IMR-90 (cell line): ENCODE measurements around the gene UBE2E2. TPM values are rescaled to one million over a fixed set of nuclear protein-coding genes. Genes with fewer than 3 reads are reported as not detected.

Source experiments
- ATAC-seq: fragments of 200-7000 bp; cut with Tn5 transposase; 2 replicates; pipeline ENCODE4 v1.9.1; 2020; ENCODE audit warnings: low read depth, mild to moderate bottlenecking, moderate library complexity
- BruUV-seq: library from RNA; stranded (reverse); fragments of 400-500 nt; replicated peaks from 2 replicates; lab custom pipeline; 2021; lab: Mats Ljungman, UMichigan
- CTCF ChIA-PET: fragments of 300-600 bp; formaldehyde crosslinking; extraction: SDS; loops from one replicate; lab custom pipeline; 2021; ENCODE audit warnings: antibody characterized with exemption; lab: Yijun Ruan, JAX
- POLR2A ChIA-PET: fragments of 300-600 bp; sonication (Branson Sonifier 250); formaldehyde crosslinking; loops from one replicate; lab custom pipeline; 2022; ENCODE audit warnings: antibody characterized with exemption; ENCODE audit not compliant: unreplicated experiment; lab: Charles Lee
- DNase-seq: peaks from one replicate; pipeline ENCODE4 v3.0.0; 2013
- H2AFZ ChIP-seq: replicated peaks from 2 replicates; pipeline ENCODE3; 2013; ENCODE audit warnings: low read length, mild to moderate bottlenecking; ENCODE audit not compliant: poor library complexity
- H2AK5ac ChIP-seq: 2 replicates; pipeline ENCODE4 v1.6.1; 2013; ENCODE audit warnings: low read depth, low read length, inconsistent platforms
- H2AK9ac ChIP-seq: replicated peaks from 2 replicates; pipeline ENCODE3; 2013; ENCODE audit warnings: mild to moderate bottlenecking, low read depth, low read length, moderate library complexity; ENCODE audit not compliant: poor library complexity
- H2BK120ac ChIP-seq: 2 replicates; pipeline ENCODE4 v1.6.1; 2013; ENCODE audit warnings: low read depth, low read length, inconsistent platforms
- H2BK15ac ChIP-seq: 3 replicates; pipeline ENCODE4 v1.6.1; 2013; ENCODE audit warnings: low read depth, low read length, inconsistent platforms
- H2BK20ac ChIP-seq: 2 replicates; pipeline ENCODE4 v1.6.1; 2013; ENCODE audit warnings: low read depth, mild to moderate bottlenecking, inconsistent platforms, low read length, moderate library complexity
- H2BK5ac ChIP-seq: 2 replicates; pipeline ENCODE4 v1.6.1; 2013; ENCODE audit warnings: mild to moderate bottlenecking, low read depth, low read length, inconsistent platforms; ENCODE audit not compliant: poor library complexity, severe bottlenecking
- H3K14ac ChIP-seq: replicated peaks from 2 replicates; pipeline ENCODE4 v1.6.1; 2013; ENCODE audit warnings: low read depth, low read length, inconsistent platforms
- H3K18ac ChIP-seq: 2 replicates; pipeline ENCODE4 v1.6.1; 2013; ENCODE audit warnings: low read depth, low read length, control low read depth
- H3K23ac ChIP-seq: 2 replicates; pipeline ENCODE4 v1.6.1; 2013; ENCODE audit warnings: low read depth, low read length, inconsistent platforms
- H3K27ac ChIP-seq: 2 replicates; pipeline ENCODE4 v1.5.1; 2013; ENCODE audit warnings: mild to moderate bottlenecking, control low read depth, low read length; ENCODE audit not compliant: insufficient read depth
- H3K27me3 ChIP-seq: 2 replicates; pipeline ENCODE4 v1.6.1; 2013; ENCODE audit warnings: low read length; ENCODE audit not compliant: control insufficient read depth, insufficient read depth
- H3K36me3 ChIP-seq: 2 replicates; pipeline ENCODE4 v1.6.1; 2013; ENCODE audit warnings: low read length, mixed read lengths; ENCODE audit not compliant: control insufficient read depth, insufficient read depth
- H3K4ac ChIP-seq: 2 replicates; pipeline ENCODE4 v1.6.1; 2013; ENCODE audit warnings: low read depth, low read length, inconsistent platforms
- H3K4me1 ChIP-seq: 2 replicates; pipeline ENCODE4 v1.6.1; 2013; ENCODE audit warnings: low read length, mixed read lengths; ENCODE audit not compliant: control insufficient read depth, insufficient read depth
- H3K4me2 ChIP-seq: 2 replicates; pipeline ENCODE4 v1.6.1; 2013; ENCODE audit warnings: low read depth, mild to moderate bottlenecking, control low read depth, low read length, moderate library complexity
- H3K4me3 ChIP-seq: 2 replicates; pipeline ENCODE4 v1.5.1; 2013; ENCODE audit warnings: low read depth, mild to moderate bottlenecking, control low read depth, low read length, moderate library complexity; ENCODE audit not compliant: insufficient read depth
- H3K56ac ChIP-seq: 2 replicates; pipeline ENCODE4 v1.6.1; 2013; ENCODE audit warnings: low read length, inconsistent platforms; ENCODE audit not compliant: insufficient read depth; ENCODE audit errors: extremely low read depth
- H3K79me1 ChIP-seq, 2 experiments: 2 replicates each; pipeline ENCODE4 v1.6.1; 2013; ENCODE audit warnings: low read length in 2 of 2, inconsistent platforms in 1 of 2, low read depth in 1 of 2
- H3K9ac ChIP-seq: 2 replicates; pipeline ENCODE4 v1.6.1; 2013; ENCODE audit warnings: low read depth, low read length, control low read depth
- H3K9me1 ChIP-seq: 2 replicates; pipeline ENCODE4 v1.6.1; 2013; ENCODE audit warnings: low read length, inconsistent platforms; ENCODE audit not compliant: insufficient read depth
- H3K9me3 ChIP-seq: 2 replicates; pipeline ENCODE4 v1.6.1; 2013; ENCODE audit warnings: low read length; ENCODE audit not compliant: control insufficient read depth, insufficient read depth
- H4K20me1 ChIP-seq: 2 replicates; pipeline ENCODE4 v1.6.1; 2013; ENCODE audit warnings: low read length, inconsistent platforms; ENCODE audit not compliant: insufficient read depth
- H4K5ac ChIP-seq: 2 replicates; pipeline ENCODE4 v1.6.1; 2013; ENCODE audit warnings: mild to moderate bottlenecking, low read depth, low read length, control low read depth
- H4K8ac ChIP-seq, 2 experiments: 2 replicates each; pipeline ENCODE4 v1.6.1; 2013; ENCODE audit warnings: low read depth in 2 of 2, low read length in 2 of 2, control low read depth in 1 of 2, inconsistent platforms in 1 of 2
- H4K91ac ChIP-seq: 2 replicates; pipeline ENCODE4 v1.6.1; 2013; ENCODE audit warnings: low read depth, low read length, inconsistent platforms; ENCODE audit not compliant: insufficient read depth
- BHLHE40 ChIP-seq: fragments of 150-350 bp; IDR thresholded peaks from 2 replicates; pipeline ENCODE4 v1.6.1; 2016; ENCODE audit warnings: mild to moderate bottlenecking, low read depth, low read length
- CEBPB ChIP-seq: IDR thresholded peaks from 2 replicates; pipeline ENCODE4 v1.6.1; 2012; ENCODE audit warnings: low read depth, low read length, improper control_type of control experiment
- CHD1 ChIP-seq: IDR thresholded peaks from 2 replicates; pipeline ENCODE4 v1.6.1; 2012; ENCODE audit warnings: low read depth, low read length, improper control_type of control experiment
- ELK1 ChIP-seq: fragments of 150-350 bp; IDR thresholded peaks from 2 replicates; pipeline ENCODE4 v1.6.1; 2016; ENCODE audit warnings: low read depth, mild to moderate bottlenecking, low read length, moderate library complexity, borderline replicate concordance
- FOS ChIP-seq: fragments of 150-350 bp; IDR thresholded peaks from 2 replicates; pipeline ENCODE4 v1.6.1; 2016; ENCODE audit warnings: low read depth, low read length
- MAFK ChIP-seq: IDR thresholded peaks from 2 replicates; pipeline ENCODE4 v1.6.1; 2012; ENCODE audit warnings: low read depth, low read length, improper control_type of control experiment
- MAZ ChIP-seq: IDR thresholded peaks from 2 replicates; pipeline ENCODE4 v1.6.1; 2012; ENCODE audit warnings: low read depth, mild to moderate bottlenecking, low read length, improper control_type of control experiment, moderate library complexity, borderline replicate concordance
- MXI1 ChIP-seq: IDR thresholded peaks from 2 replicates; pipeline ENCODE4 v1.6.1; 2012; ENCODE audit warnings: low read depth, mild to moderate bottlenecking, low read length, moderate library complexity, borderline replicate concordance
- NFE2L2 ChIP-seq: fragments of 150-350 bp; IDR thresholded peaks from 2 replicates; pipeline ENCODE4 v1.6.1; 2016; ENCODE audit warnings: low read depth, mild to moderate bottlenecking, low read length
- POLR2A ChIP-seq: IDR thresholded peaks from 2 replicates; pipeline ENCODE4 v1.6.1; 2012; ENCODE audit warnings: mild to moderate bottlenecking, low read depth, low read length
- RAD21 ChIP-seq: IDR thresholded peaks from 2 replicates; pipeline ENCODE4 v1.6.1; 2012; ENCODE audit warnings: low read length, improper control_type of control experiment
- RCOR1 ChIP-seq: IDR thresholded peaks from 2 replicates; pipeline ENCODE4 v1.6.1; 2012; ENCODE audit warnings: mild to moderate bottlenecking, low read length, improper control_type of control experiment; ENCODE audit not compliant: insufficient replicate concordance
- RFX5 ChIP-seq: IDR thresholded peaks from 2 replicates; pipeline ENCODE4 v1.8.0; 2012; ENCODE audit warnings: low read depth, mild to moderate bottlenecking, low read length, moderate library complexity
- SMC3 ChIP-seq: fragments of 150-350 bp; IDR thresholded peaks from 2 replicates; pipeline ENCODE4 v1.6.1; 2016; ENCODE audit warnings: low read depth, mild to moderate bottlenecking, antibody characterized with exemption, low read length, moderate library complexity
- USF2 ChIP-seq: fragments of 150-350 bp; IDR thresholded peaks from 2 replicates; pipeline ENCODE4 v1.6.1; 2017; ENCODE audit warnings: mild to moderate bottlenecking, antibody characterized with exemption, low read length, low read depth
- WGBS, 2 experiments: methylation state at CpG; one replicate each; pipeline versions ENCODE4 v1.1.5 to v1.1.7; 2013; ENCODE audit warnings: missing lambda C conversion rate in 2 of 2; ENCODE audit not compliant: insufficient read length in 1 of 2; ENCODE audit errors: extremely low coverage in 2 of 2; 5-methylcytosine and 5-hydroxymethylcytosine counted together
- dilution Hi-C: fragments of 300-500 bp; cut with HindIII; formaldehyde crosslinking; loops from one replicate; pipeline ENCODE4 v1.14.3; 2018; ENCODE audit warnings: low sequenced_read_pairs; ENCODE audit not compliant: unreplicated experiment
- in situ Hi-C: fragments of 300-500 bp; cut with MboI; formaldehyde crosslinking; loops from 3 replicates; pipeline ENCODE4 v1.14.3; 2019; ENCODE audit warnings: low sequenced_read_pairs, inconsistent platforms, mixed read lengths
- intact Hi-C: fragments of 100-400 bp; cut with micrococcal nuclease; formaldehyde crosslinking; loops from 2 replicates; pipeline ENCODE4 v1.10.0; 2022
- polyA plus RNA-seq, 3 experiments: library from polyadenylated mRNA; depleted of rRNA; stranded (reverse); fragments of >200 nt; gene quantifications; 2 replicates each; pipeline ENCODE4 v1.2.3, GENCODE V29; 2012; ENCODE audit warnings: low replicate concordance in 1 of 3
- total RNA-seq: library from RNA; depleted of rRNA; stranded (reverse); fragments of >200 nt; gene quantifications from 2 replicates; pipeline ENCODE4 v1.2.3, GENCODE V29; 2012
- TF ChIP-seq, protein P1 (sequence below): conservative IDR thresholded peaks from 2 replicates; pipeline ENCODE4 v1.5.1; 2012; ENCODE audit warnings: mild to moderate bottlenecking, low read depth, low read length, improper control_type of control experiment

Gene UBE2E2
- total and polyA plus RNA-seq, 2 of the 4 experiments (the other 2 are of a cell fraction) = 18.6 to 32.7 TPM

DNA sequence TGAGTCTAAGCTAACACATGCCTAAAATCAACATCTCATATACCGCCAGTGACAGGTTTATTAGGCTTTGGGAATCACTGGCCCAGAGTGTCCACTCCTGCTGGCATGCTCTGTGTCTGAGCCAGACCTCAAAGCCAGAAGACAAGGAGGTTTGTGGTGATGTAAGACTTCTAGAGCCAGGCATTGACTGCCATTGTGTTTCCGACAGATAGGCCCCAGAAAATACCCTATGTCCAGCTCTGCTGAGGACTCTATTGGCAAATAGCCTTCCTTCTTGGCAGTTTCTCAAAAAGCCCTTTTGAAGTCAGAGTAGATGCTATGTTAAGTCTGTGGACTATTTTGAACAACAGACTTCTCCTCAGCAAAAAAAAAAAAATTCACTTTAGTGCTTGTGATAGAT lies 420.7 kb downstream of the UBE2E2 start:
- Histone ChIP-seq H3K4me2 (no peak overlapping the region), H4K91ac (no peak overlapping the region), H2BK5ac (no peak overlapping the region), H3K9me1 (no peaks in the 10 kb centered on the region), H3K14ac (no peak overlapping the region), H2AK5ac (no peak overlapping the region), H2BK120ac (no peak overlapping the region), H3K27ac (no peak overlapping the region), H3K79me1 (no peaks in the 10 kb centered on the region), H4K8ac (no peak overlapping the region), H2AK9ac (no peak overlapping the region), H2BK20ac (no peak overlapping the region), H3K23ac (no peak overlapping the region), H3K56ac (no peak overlapping the region), H2AFZ (no peak overlapping the region), H3K18ac (no peak overlapping the region), H3K36me3 (no peaks in the 10 kb centered on the region), H4K20me1 (no peaks in the 10 kb centered on the region), H3K4me1 (no peaks in the 10 kb centered on the region), H3K4ac (no peak overlapping the region), H3K27me3 (no peaks in the 10 kb centered on the region), H3K4me3 (no peak overlapping the region), H3K9me3 (peaks cover 12% of the 10 kb centered on the region), H4K5ac (no peak overlapping the region), H3K9ac (no peak overlapping the region), H2BK15ac (no peak overlapping the region)
- CTCF ChIA-PET = no interaction called here
- 80% methylated on average over 1 of the region's 2 CpGs; no CpG with 5 or more reads in 1 of the 2 experiments for WGBS, 2 experiments
- ATAC-seq (no peak), DNase-seq (peak; percentile 15)
- dilution Hi-C loops (no loop called here), intact Hi-C loops (no loop called here), in situ Hi-C loops (no loop called here)
- POLR2A ChIA-PET = no interaction called here
- TF ChIP-seq CHD1 (no peak), RFX5 (no peak), MAFK (no peak), NFE2L2 (no peak), CEBPB (no peak), BHLHE40 (no peak), POLR2A (no peak), SMC3 (no peak), ELK1 (no peak), RAD21 (no peak), FOS (no peak), USF2 (no peak), MAZ (no peak), MXI1 (no peak), RCOR1 (no peak)
- TF ChIP-seq, protein P1, sequence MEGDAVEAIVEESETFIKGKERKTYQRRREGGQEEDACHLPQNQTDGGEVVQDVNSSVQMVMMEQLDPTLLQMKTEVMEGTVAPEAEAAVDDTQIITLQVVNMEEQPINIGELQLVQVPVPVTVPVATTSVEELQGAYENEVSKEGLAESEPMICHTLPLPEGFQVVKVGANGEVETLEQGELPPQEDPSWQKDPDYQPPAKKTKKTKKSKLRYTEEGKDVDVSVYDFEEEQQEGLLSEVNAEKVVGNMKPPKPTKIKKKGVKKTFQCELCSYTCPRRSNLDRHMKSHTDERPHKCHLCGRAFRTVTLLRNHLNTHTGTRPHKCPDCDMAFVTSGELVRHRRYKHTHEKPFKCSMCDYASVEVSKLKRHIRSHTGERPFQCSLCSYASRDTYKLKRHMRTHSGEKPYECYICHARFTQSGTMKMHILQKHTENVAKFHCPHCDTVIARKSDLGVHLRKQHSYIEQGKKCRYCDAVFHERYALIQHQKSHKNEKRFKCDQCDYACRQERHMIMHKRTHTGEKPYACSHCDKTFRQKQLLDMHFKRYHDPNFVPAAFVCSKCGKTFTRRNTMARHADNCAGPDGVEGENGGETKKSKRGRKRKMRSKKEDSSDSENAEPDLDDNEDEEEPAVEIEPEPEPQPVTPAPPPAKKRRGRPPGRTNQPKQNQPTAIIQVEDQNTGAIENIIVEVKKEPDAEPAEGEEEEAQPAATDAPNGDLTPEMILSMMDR = no peak
- no TSS peak for BruUV-seq
